ENCODE measurements around the gene SPINK6. TPM values are rescaled to one million over a fixed set of nuclear protein-coding genes. Genes with fewer than 3 reads are reported as not detected.

Gene SPINK6
- total RNA-seq, 2 donors from 2014 or later: not detected

- peak; percentile 28 for ATAC-seq
- DNase-seq: no peak
- intact Hi-C loops (cut with DNase I, micrococcal nuclease): no loop called here
These were observed 6.4 kb downstream of the SPINK6 start for GRCh38 chr5:148209151-148209770.

GRCh38 chr5:148214665-148215185 lies 11.9 kb downstream of the SPINK6 start:
- intact Hi-C loops (cut with DNase I, micrococcal nuclease): no loop called here
- DNase-seq: no peak
- no peak for ATAC-seq

GRCh38 chr5:148221508-148221907 lies 18.7 kb downstream of the SPINK6 start:
- ATAC-seq (no peak), DNase-seq (no peak)
- intact Hi-C loops (cut with DNase I, micrococcal nuclease): no loop called here

GRCh38 chr5:148224117-148224742 lies 21.4 kb downstream of the SPINK6 start:
- DNase-seq (no peak), ATAC-seq (no peak)
- intact Hi-C loops (cut with DNase I, micrococcal nuclease): no loop called here

- DNase-seq (no peak), ATAC-seq (no peak)
- intact Hi-C loops (cut with DNase I, micrococcal nuclease): no loop called here
These were observed 25.6 kb downstream of the SPINK6 start for GRCh38 chr5:148228392-148228984.

- DNase-seq (no peak), ATAC-seq (no peak)
- intact Hi-C loops (cut with DNase I, micrococcal nuclease): no loop called here
These were observed 27.0 kb downstream of the SPINK6 start for GRCh38 chr5:148229840-148230239.

- DNase-seq: no peak
- no peak for ATAC-seq
- intact Hi-C loops (cut with DNase I, micrococcal nuclease): no loop called here
These were observed 27.4 kb downstream of the SPINK6 start for GRCh38 chr5:148230240-148230639.

- ATAC-seq (no peak), DNase-seq (no peak)
- intact Hi-C loops (cut with DNase I, micrococcal nuclease): no loop called here
These were observed 35.1 kb downstream of the SPINK6 start for GRCh38 chr5:148237785-148238417.

GRCh38 chr5:148238418-148238794 lies 35.6 kb downstream of the SPINK6 start, which contains the start of gene MARCOL:
Gene MARCOL (plus strand): TSS chr5:148238525. CDS start chr5:148238598, 73 bp downstream.
- intact Hi-C loops (cut with DNase I, micrococcal nuclease): no loop called here
- ATAC-seq (no peak), DNase-seq (no peak)

- intact Hi-C loops (cut with DNase I, micrococcal nuclease): no loop called here
- DNase-seq (no peak), ATAC-seq (no peak)
These were observed 46.1 kb downstream of the SPINK6 start for GRCh38 chr5:148248894-148249293.

GRCh38 chr5:148255456-148255855 lies 52.6 kb downstream of the SPINK6 start:
- intact Hi-C loops (cut with DNase I, micrococcal nuclease): no loop called here
- ATAC-seq (no peak), DNase-seq (no peak)

- DNase-seq (no peak), ATAC-seq (no peak)
- intact Hi-C loops (cut with DNase I, micrococcal nuclease): no loop called here
These were observed 56.4 kb downstream of the SPINK6 start for GRCh38 chr5:148259288-148259687.

- ATAC-seq (no peak), DNase-seq (no peak)
- intact Hi-C loops (cut with DNase I, micrococcal nuclease): no loop called here
These were observed 58.4 kb downstream of the SPINK6 start for GRCh38 chr5:148261221-148261620.

Other genes with a start within 250 kb of the SPINK6 start
- 10 to 100 TPM; 12.8 to 32.6 TPM for gene SPINK5, start 139.1 kb upstream of the SPINK6 start, total RNA-seq
- gene SPINK14, start 34.5 kb upstream of the SPINK6 start, total RNA-seq: not detected
- gene MARCOL, start 35.5 kb downstream of the SPINK6 start, total RNA-seq: not detected
- gene SPINK13, start 65.8 kb downstream of the SPINK6 start, total RNA-seq: not detected
- gene SPINK7, start 109.4 kb downstream of the SPINK6 start, total RNA-seq: not detected
- not detected for gene SPINK9, start 132.5 kb downstream of the SPINK6 start, total RNA-seq
- gene FBXO38, start 180.9 kb downstream of the SPINK6 start, total RNA-seq: 10 to 100 TPM; 44.0 to 46.8 TPM